DOHH2 (cell line): ENCODE data around the gene SIVA1.

Experiments
- CTCF ChIP-seq: fragments of 200-600 bp; sonication (generic); IDR thresholded peaks from one replicate; pipeline ENCODE4 v1.5.1; 2014; ENCODE audit warnings: antibody characterized with exemption, mild to moderate bottlenecking, low read depth, low read length; ENCODE audit not compliant: poor library complexity, severe bottlenecking
- EZH2phosphoT487 ChIP-seq: fragments of 200-600 bp; sonication (generic); IDR thresholded peaks from 2 replicates; pipeline ENCODE4 v1.6.1; 2017; ENCODE audit warnings: borderline replicate concordance, mild to moderate bottlenecking, antibody characterized with exemption, low read length, moderate library complexity, mixed read lengths

GRCh38 chr14:104791425-104791824, 38.5 kb downstream of the SIVA1 start:
- TF ChIP-seq CTCF (no peak), EZH2phosphoT487 (no peak)
